Measurements from ENCODE around the gene DNMT3A. TPM values are rescaled to one million over a fixed set of nuclear protein-coding genes. Genes with fewer than 3 reads are reported as not detected.

Gene DNMT3A
- total and polyA plus RNA-seq, 7 donors = 4.4 to 30.2 (median 18.1) TPM

DNA sequence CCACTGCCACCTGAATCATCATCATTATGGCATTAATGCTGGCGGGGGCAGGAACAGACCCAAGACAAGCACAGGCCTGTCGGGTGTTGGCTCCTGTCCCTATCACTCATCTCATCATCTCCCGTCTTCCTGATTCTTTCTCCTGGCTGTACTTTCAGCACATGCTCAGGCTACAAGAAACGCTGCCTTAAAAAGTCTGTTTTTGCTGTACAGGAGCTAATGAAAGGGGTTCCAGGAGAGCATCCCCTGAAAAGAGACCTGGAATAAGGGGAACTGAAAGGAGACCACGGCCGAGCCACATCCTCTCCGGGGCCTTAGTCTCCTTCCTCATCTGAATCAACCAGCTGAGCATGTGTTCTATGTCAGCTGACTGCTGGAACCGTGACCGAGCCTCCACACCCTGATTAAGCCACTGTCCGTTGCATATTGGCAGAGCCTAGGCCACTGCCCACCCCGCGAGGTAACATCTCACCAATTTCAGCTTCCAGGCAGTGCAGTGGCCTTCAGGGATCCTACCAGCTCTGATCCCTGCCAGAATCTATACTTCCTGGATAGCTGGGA, 62.6 kb downstream of the DNMT3A start:
- Histone ChIP-seq H3K27me3 (no peaks in the 10 kb centered on the region), H3K4me1 (peaks cover 0 to 56% (median 46%) of the 10 kb centered on the region in 4 donors), H3K36me3 (peaks cover 6 to 32% (median 15%) of the 10 kb centered on the region in 4 donors), H3K4me3 (no peak overlapping the region), H3K9me3 (no peaks in the 10 kb centered on the region), H3K27ac (peak overlapping the region; percentile 77 to 93 (median 82))
- intact Hi-C loops (cut with DNase I) = loop anchor here (2.0 to 5.0 kb wide), 4 partner anchors 56 to 383 kb away; no protein-coding TSS in a partner anchor
- peak in 3 of 4 donors; percentile 10 to 46 (median 25) for TF ChIP-seq POLR2AphosphoS5 (IDR thresholded peaks at IDR 0.05)
- no peak for TF ChIP-seq POLR2A (IDR thresholded peaks at IDR 0.05)
- peak; percentile 89 for DNase-seq
- 47 to 79% methylated on average over 12 of the region's 12 CpGs for WGBS, 2 donors

GRCh38 chr2:25276569-25277465, 64.9 kb downstream of the DNMT3A start:
- H3K27me3 ChIP-seq = no peaks in the 10 kb centered on the region
- peak; percentile 83 for DNase-seq
- intact Hi-C loops (cut with DNase I) = loop anchor here (2.0 to 5.0 kb wide), 4 partner anchors 66 to 385 kb away; no protein-coding TSS in a partner anchor

DNA sequence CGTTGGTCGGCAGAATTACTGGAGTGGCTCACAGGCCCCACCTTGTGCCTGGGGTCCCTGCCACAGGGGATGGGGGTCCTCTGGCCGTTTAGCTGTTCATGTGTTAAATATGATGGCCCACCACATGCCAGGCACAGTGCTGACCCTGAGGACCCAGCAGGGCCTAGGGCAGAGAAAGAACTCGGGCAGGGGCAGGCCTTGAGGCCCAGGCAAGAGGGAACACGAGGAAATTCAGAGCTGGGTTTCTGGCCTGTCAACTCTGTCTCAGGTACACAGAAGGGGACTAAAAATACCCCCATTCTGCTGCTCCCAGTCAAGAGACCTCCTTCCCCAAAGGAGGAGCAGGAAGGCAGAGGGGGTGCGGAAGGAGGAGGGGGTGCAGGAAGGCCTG, 66.2 kb downstream of the DNMT3A start:
- H3K27me3 ChIP-seq = no peaks in the 10 kb centered on the region
- H3K36me3 ChIP-seq = peaks cover 0 to 39% (median 4%) of the 10 kb centered on the region in 4 donors
- no peak overlapping the region for H3K4me3 ChIP-seq
- peaks cover 0 to 50% (median 40%) of the 10 kb centered on the region in 4 donors for H3K4me1 ChIP-seq
- WGBS, 2 donors = 56 to 85% methylated on average over 6 of the region's 6 CpGs
- DNase-seq = no peak
- intact Hi-C loops (cut with DNase I) = loop anchor here (5.0 kb wide), 3 partner anchors 102 to 387 kb away; no protein-coding TSS in a partner anchor
- H3K9me3 ChIP-seq = no peaks in the 10 kb centered on the region
- H3K27ac ChIP-seq = peak overlapping the region; percentile 77 to 93 (median 82)
- TF ChIP-seq POLR2AphosphoS5 (IDR thresholded peaks at IDR 0.05) (no peak), EP300 (IDR thresholded peaks at IDR 0.05) (no peak), POLR2A (IDR thresholded peaks at IDR 0.05) (no peak)
- TF ChIP-seq, protein P1, sequence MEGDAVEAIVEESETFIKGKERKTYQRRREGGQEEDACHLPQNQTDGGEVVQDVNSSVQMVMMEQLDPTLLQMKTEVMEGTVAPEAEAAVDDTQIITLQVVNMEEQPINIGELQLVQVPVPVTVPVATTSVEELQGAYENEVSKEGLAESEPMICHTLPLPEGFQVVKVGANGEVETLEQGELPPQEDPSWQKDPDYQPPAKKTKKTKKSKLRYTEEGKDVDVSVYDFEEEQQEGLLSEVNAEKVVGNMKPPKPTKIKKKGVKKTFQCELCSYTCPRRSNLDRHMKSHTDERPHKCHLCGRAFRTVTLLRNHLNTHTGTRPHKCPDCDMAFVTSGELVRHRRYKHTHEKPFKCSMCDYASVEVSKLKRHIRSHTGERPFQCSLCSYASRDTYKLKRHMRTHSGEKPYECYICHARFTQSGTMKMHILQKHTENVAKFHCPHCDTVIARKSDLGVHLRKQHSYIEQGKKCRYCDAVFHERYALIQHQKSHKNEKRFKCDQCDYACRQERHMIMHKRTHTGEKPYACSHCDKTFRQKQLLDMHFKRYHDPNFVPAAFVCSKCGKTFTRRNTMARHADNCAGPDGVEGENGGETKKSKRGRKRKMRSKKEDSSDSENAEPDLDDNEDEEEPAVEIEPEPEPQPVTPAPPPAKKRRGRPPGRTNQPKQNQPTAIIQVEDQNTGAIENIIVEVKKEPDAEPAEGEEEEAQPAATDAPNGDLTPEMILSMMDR (IDR thresholded peaks at IDR 0.05) = no peak

More at GRCh38 chr2:25276569-25277465, 64.9 kb downstream of the DNMT3A start:
- Histone ChIP-seq H3K36me3 (peaks cover 0 to 39% (median 6%) of the 10 kb centered on the region in 4 donors), H3K9me3 (no peaks in the 10 kb centered on the region), H3K4me3 (peak overlapping the region; percentile 17 to 57 (median 50)), H3K4me1 (peaks cover 0 to 56% (median 44%) of the 10 kb centered on the region in 4 donors), H3K27ac (peak overlapping the region; percentile 77 to 93 (median 82))
- TF ChIP-seq, protein P1 (IDR thresholded peaks at IDR 0.05) = peak; percentile 29 to 93 (median 86)
- TF ChIP-seq POLR2AphosphoS5 (IDR thresholded peaks at IDR 0.05) = no peak
- 33 to 78% methylated on average over 60 of the region's 60 CpGs for WGBS, 2 donors

GRCh38 chr2:25274868-25275574, 66.7 kb downstream of the DNMT3A start:
- peaks cover 0 to 50% (median 40%) of the 10 kb centered on the region in 4 donors for H3K4me1 ChIP-seq
- H3K36me3 ChIP-seq = peaks cover 3 to 43% (median 7%) of the 10 kb centered on the region in 4 donors

More at GRCh38 chr2:25274868-25275574, 66.7 kb downstream of the DNMT3A start:
- intact Hi-C loops (cut with DNase I) = loop anchor here (5.0 kb wide), 3 partner anchors 102 to 387 kb away; no protein-coding TSS in a partner anchor
- no peaks in the 10 kb centered on the region for H3K27me3 ChIP-seq
- TF ChIP-seq, protein P1 (IDR thresholded peaks at IDR 0.05) = no peak
- TF ChIP-seq EP300 (IDR thresholded peaks at IDR 0.05) = no peak
- TF ChIP-seq POLR2AphosphoS5 (IDR thresholded peaks at IDR 0.05) = no peak
- TF ChIP-seq POLR2A (IDR thresholded peaks at IDR 0.05) = no peak
- DNase-seq = peak; percentile 79
- WGBS, 2 donors = 72 to 87% methylated on average over 27 of the region's 27 CpGs
- no peaks in the 10 kb centered on the region for H3K9me3 ChIP-seq
- H3K4me3 ChIP-seq = no peak overlapping the region
- H3K27ac ChIP-seq = peak overlapping the region; percentile 77 to 93 (median 82)

Data from sigmoid colon (tissue), 7 donors.